WERI-Rb-1 (cell line): ENCODE data around the gene DGCR2.
A peak's percentile ranks its signal among the peaks of the same experiment; 100 is the strongest.

Source experiments
- DNase-seq: peaks from one replicate; pipeline ENCODE4 v3.0.0-alpha.2; 2020
- H3K27ac ChIP-seq: fragments of 250-450 bp; sonication (Bioruptor Pico); 2 replicates; pipeline ENCODE4 v1.5.1; 2020; ENCODE audit warnings: mild to moderate bottlenecking, moderate library complexity
- H3K27me3 ChIP-seq: fragments of 250-450 bp; sonication (Bioruptor Pico); 2 replicates; pipeline ENCODE4 v1.5.1; 2021; ENCODE audit warnings: mild to moderate bottlenecking, low read depth, moderate library complexity; ENCODE audit not compliant: insufficient read depth, severe bottlenecking
- H3K36me3 ChIP-seq: fragments of 250-450 bp; sonication (Bioruptor Pico); 2 replicates; pipeline ENCODE4 v1.5.1; 2020; ENCODE audit warnings: mild to moderate bottlenecking, moderate library complexity
- H3K4me3 ChIP-seq: 2 replicates; pipeline ENCODE4 v1.5.1; 2011; ENCODE audit warnings: low read depth, mild to moderate bottlenecking, control low read depth, low read length
- H3K9me3 ChIP-seq: fragments of 250-450 bp; sonication (Bioruptor Pico); 2 replicates; pipeline ENCODE4 v1.5.1; 2021; ENCODE audit warnings: mild to moderate bottlenecking, moderate library complexity; ENCODE audit not compliant: severe bottlenecking
- CTCF ChIP-seq: IDR thresholded peaks from 2 replicates; pipeline ENCODE4 v1.5.1; 2011; ENCODE audit warnings: low read depth, mild to moderate bottlenecking, control low read depth, inconsistent platforms, low read length

DGCR2 gene

GRCh38 chr22:19062139-19062942 lies 59.9 kb downstream of the DGCR2 start:
- 0 out of 2 replicates have a peak, but pooled peaks have one; percentile 2 for TF ChIP-seq CTCF

GRCh38 chr22:19061471-19062138 lies 60.6 kb downstream of the DGCR2 start:
- no peaks in the 10 kb centered on the region for H3K27me3 ChIP-seq
- TF ChIP-seq CTCF = no peak
- H3K4me3 ChIP-seq = no peak overlapping the region
- H3K27ac ChIP-seq = peak overlapping the region; percentile 49
- no peaks in the 10 kb centered on the region for H3K9me3 ChIP-seq
- no peak for DNase-seq
- H3K36me3 ChIP-seq = peaks cover 54% of the 10 kb centered on the region

More at GRCh38 chr22:19062139-19062942, 59.9 kb downstream of the DGCR2 start:
- peaks cover 58% of the 10 kb centered on the region for H3K36me3 ChIP-seq
- peak; percentile 82 for DNase-seq
- no peaks in the 10 kb centered on the region for H3K9me3 ChIP-seq
- H3K4me3 ChIP-seq = no peak overlapping the region
- no peaks in the 10 kb centered on the region for H3K27me3 ChIP-seq
- H3K27ac ChIP-seq = peak overlapping the region; percentile 49

- H3K36me3 ChIP-seq = peaks cover 49% of the 10 kb centered on the region
- no peaks in the 10 kb centered on the region for H3K9me3 ChIP-seq
- TF ChIP-seq CTCF = no peak
- H3K4me3 ChIP-seq = no peak overlapping the region
- no peak for DNase-seq
- no peak overlapping the region for H3K27ac ChIP-seq
- H3K27me3 ChIP-seq = no peaks in the 10 kb centered on the region
Observed at GRCh38 chr22:19060356-19061009, 61.7 kb downstream of the DGCR2 start.

- H3K36me3 ChIP-seq = peaks cover 41% of the 10 kb centered on the region
- no peaks in the 10 kb centered on the region for H3K9me3 ChIP-seq
- no peak overlapping the region for H3K27ac ChIP-seq
- TF ChIP-seq CTCF = no peak
- H3K4me3 ChIP-seq = no peak overlapping the region
- no peaks in the 10 kb centered on the region for H3K27me3 ChIP-seq
- no peak for DNase-seq
Observed at GRCh38 chr22:19059481-19060278, 62.5 kb downstream of the DGCR2 start.

- peak; percentile 43 for TF ChIP-seq CTCF
- Histone ChIP-seq H3K9me3 (no peaks in the 10 kb centered on the region), H3K36me3 (peaks cover 38% of the 10 kb centered on the region), H3K27me3 (no peaks in the 10 kb centered on the region), H3K27ac (no peak overlapping the region), H3K4me3 (no peak overlapping the region)
- no peak for DNase-seq
Observed at GRCh38 chr22:19058713-19059451, 63.3 kb downstream of the DGCR2 start.
